Uterus (tissue), 4 donors: Measurements from ENCODE around the gene BCL2L11. TPM values are rescaled to one million over a fixed set of nuclear protein-coding genes. Genes with fewer than 3 reads are reported as not detected.

Source experiments
- DNase-seq, 2 donors: peaks; one replicate each; pipeline ENCODE4 v3.0.0-alpha.2; 2019 to 2020
- H3K27ac ChIP-seq, 2 donors: fragments of 200-600 bp; sonication (generic); 1 replicate in 1 of 2; 2 replicates in 1 of 2; pipeline ENCODE4 v1.5.1; 2016 to 2018
- H3K27me3 ChIP-seq, 2 donors: fragments of 200-600 bp; sonication (generic); one replicate each; pipeline ENCODE4 v1.5.1; 2018 to 2019; ENCODE audit warnings: control low read depth in 1 of 2
- H3K36me3 ChIP-seq, 2 donors: fragments of 200-600 bp; sonication (generic); one replicate each; pipeline ENCODE4 v1.5.1; 2019; ENCODE audit warnings: control low read depth in 1 of 2
- H3K4me1 ChIP-seq, 2 donors: fragments of 200-600 bp; sonication (generic); one replicate each; pipeline ENCODE4 v1.5.1; 2018 to 2019; ENCODE audit warnings: control low read depth in 1 of 2
- H3K4me3 ChIP-seq, 2 donors: fragments of 200-600 bp; sonication (generic); 1 replicate in 1 of 2; 2 replicates in 1 of 2; pipeline ENCODE4 v1.5.1; 2018 to 2019; ENCODE audit warnings: mild to moderate bottlenecking in 1 of 2
- H3K9me3 ChIP-seq, 2 donors: fragments of 200-600 bp; sonication (generic); one replicate each; pipeline ENCODE4 v1.5.1; 2019; ENCODE audit warnings: control low read depth in 1 of 2
- CTCF ChIP-seq, 4 experiments: fragments of 200-600 bp in 2 of 4; fragments of 450-650 bp in 2 of 4; sonication (generic) in 2 of 4; IDR thresholded peaks; one replicate each; pipeline ENCODE4 v1.5.1; 2016 to 2019; ENCODE audit warnings: antibody characterized with exemption in 4 of 4, mild to moderate bottlenecking in 2 of 4, moderate library complexity in 1 of 4
- POLR2A ChIP-seq, 2 donors: fragments of 450-650 bp; IDR thresholded peaks; one replicate each; pipeline ENCODE4 v1.6.1; 2016; ENCODE audit warnings: antibody characterized with exemption in 2 of 2, mild to moderate bottlenecking in 1 of 2, moderate library complexity in 1 of 2
- intact Hi-C: fragments of 100-400 bp; cut with DNase I; formaldehyde crosslinking; loops from one replicate; pipeline ENCODE4 v1.15.1; 2023; ENCODE audit warnings: low total_unique reads
- total RNA-seq, 4 donors: library from RNA; depleted of rRNA in 3 of 4; stranded (reverse); fragments of >200 nt in 3 of 4; gene quantifications; one replicate each; pipeline versions ENCODE4 v1.1.0 to v1.2.4, GENCODE V29; 2014 to 2023
- donor health status: DM: yes; HTN: yes; CAD: no.

BCL2L11 gene
- total RNA-seq, 4 donors from 2014 or later = 2.0 to 21.8 (median 15.4) TPM

GRCh38 chr2:111182740-111183139 is 62.0 kb downstream of the BCL2L11 start:
- no peak overlapping the region for H3K4me3 ChIP-seq
- no peak overlapping the region for H3K27ac ChIP-seq
- no peaks in the 10 kb centered on the region for H3K4me1 ChIP-seq
- H3K27me3 ChIP-seq = no peaks in the 10 kb centered on the region
- no peak for DNase-seq
- TF ChIP-seq POLR2A (IDR thresholded peaks at IDR 0.05) (no peak), CTCF (IDR thresholded peaks at IDR 0.05) (no peak)
- intact Hi-C loops = no loop called here
- no peaks in the 10 kb centered on the region for H3K36me3 ChIP-seq
- H3K9me3 ChIP-seq = no peaks in the 10 kb centered on the region

GRCh38 chr2:111184725-111185310 is 64.1 kb downstream of the BCL2L11 start:
- no peaks in the 10 kb centered on the region for H3K9me3 ChIP-seq
- intact Hi-C loops = no loop called here
- H3K4me1 ChIP-seq = no peaks in the 10 kb centered on the region
- DNase-seq = no peak
- H3K27ac ChIP-seq = no peak overlapping the region
- TF ChIP-seq POLR2A (IDR thresholded peaks at IDR 0.05) (no peak), CTCF (IDR thresholded peaks at IDR 0.05) (no peak)
- no peaks in the 10 kb centered on the region for H3K27me3 ChIP-seq
- H3K36me3 ChIP-seq = no peaks in the 10 kb centered on the region
- no peak overlapping the region for H3K4me3 ChIP-seq

GRCh38 chr2:111185361-111186022 is 64.8 kb downstream of the BCL2L11 start:
- Histone ChIP-seq H3K36me3 (no peaks in the 10 kb centered on the region), H3K4me3 (no peak overlapping the region), H3K4me1 (no peaks in the 10 kb centered on the region), H3K27ac (no peak overlapping the region), H3K27me3 (no peaks in the 10 kb centered on the region), H3K9me3 (no peaks in the 10 kb centered on the region)
- intact Hi-C loops = no loop called here
- DNase-seq = no peak
- TF ChIP-seq CTCF (IDR thresholded peaks at IDR 0.05) = no peak
- no peak for TF ChIP-seq POLR2A (IDR thresholded peaks at IDR 0.05)

GRCh38 chr2:111186121-111186715 is 65.5 kb downstream of the BCL2L11 start:
- H3K27me3 ChIP-seq = no peaks in the 10 kb centered on the region
- H3K36me3 ChIP-seq = no peaks in the 10 kb centered on the region
- H3K4me3 ChIP-seq = no peak overlapping the region
- intact Hi-C loops = no loop called here
- no peaks in the 10 kb centered on the region for H3K4me1 ChIP-seq
- H3K9me3 ChIP-seq = no peaks in the 10 kb centered on the region
- no peak for TF ChIP-seq CTCF (IDR thresholded peaks at IDR 0.05)
- no peak for TF ChIP-seq POLR2A (IDR thresholded peaks at IDR 0.05)
- no peak for DNase-seq
- H3K27ac ChIP-seq = no peak overlapping the region

- Histone ChIP-seq H3K36me3 (no peaks in the 10 kb centered on the region), H3K27ac (no peak overlapping the region), H3K4me3 (no peak overlapping the region), H3K4me1 (no peaks in the 10 kb centered on the region), H3K9me3 (no peaks in the 10 kb centered on the region), H3K27me3 (no peaks in the 10 kb centered on the region)
- TF ChIP-seq CTCF (IDR thresholded peaks at IDR 0.05) (no peak), POLR2A (IDR thresholded peaks at IDR 0.05) (no peak)
- DNase-seq = no peak
- intact Hi-C loops = no loop called here
These were observed 66.2 kb downstream of the BCL2L11 start for GRCh38 chr2:111186933-111187332.
